HG03066 (cell line): ENCODE data around the gene SLC9A3.

ENCODE experiments used
- ATAC-seq: cut with Tn5 transposase; IDR thresholded peaks from one replicate; pipeline ENCODE4 v1.9.1; 2021; ENCODE audit warnings: low read depth; ENCODE audit not compliant: unreplicated experiment

Gene SLC9A3

GRCh38 chr5:527646-528628 is 3.7 kb upstream of the SLC9A3 start:
- ATAC-seq: no peak

GRCh38 chr5:526456-527088 is 2.3 kb upstream of the SLC9A3 start:
- ATAC-seq: no peak

- ATAC-seq: no peak
Observed at GRCh38 chr5:525916-526315, 1.7 kb upstream of the SLC9A3 start.

GRCh38 chr5:524973-525761 is 918 bp upstream of the SLC9A3 start:
- ATAC-seq: no peak

- no peak for ATAC-seq
Observed at GRCh38 chr5:523441-524222, 617 bp downstream of the SLC9A3 start.

- no peak for ATAC-seq
Observed at GRCh38 chr5:522899-523440, 1.3 kb downstream of the SLC9A3 start.

GRCh38 chr5:522116-522515 is 2.1 kb downstream of the SLC9A3 start:
- ATAC-seq: no peak

- no peak for ATAC-seq
Observed at GRCh38 chr5:521680-522079, 2.6 kb downstream of the SLC9A3 start.

GRCh38 chr5:520850-521226 is 3.4 kb downstream of the SLC9A3 start:
- no peak for ATAC-seq

GRCh38 chr5:520196-520849 is 3.9 kb downstream of the SLC9A3 start:
- no peak for ATAC-seq

- no peak for ATAC-seq
Observed at GRCh38 chr5:518721-519120, 5.5 kb downstream of the SLC9A3 start.

GRCh38 chr5:517535-518100 is 6.6 kb downstream of the SLC9A3 start:
- ATAC-seq: no peak

- ATAC-seq: no peak
Observed at GRCh38 chr5:516980-517379, 7.3 kb downstream of the SLC9A3 start.

GRCh38 chr5:516338-516925 is 7.8 kb downstream of the SLC9A3 start:
- no peak for ATAC-seq

- ATAC-seq: no peak
Observed at GRCh38 chr5:515273-515836, 8.9 kb downstream of the SLC9A3 start.

- no peak for ATAC-seq
Observed at GRCh38 chr5:514673-515072, 9.6 kb downstream of the SLC9A3 start.

- no peak for ATAC-seq
Observed at GRCh38 chr5:514101-514485, 10.2 kb downstream of the SLC9A3 start.

- no peak for ATAC-seq
Observed at GRCh38 chr5:513216-514100, 10.8 kb downstream of the SLC9A3 start.
